ENCODE results near the gene HSPA1B.

- TF ChIP-seq CTCF (conservative IDR thresholded peaks at IDR 0.05), result no peak
- TF ChIP-seq ZFX (IDR thresholded peaks at IDR 0.05), result no peak
These were observed 33.6 kb downstream of the HSPA1B start for GRCh38 chr6:31861150-31861549.

All from C4-2B (cell line).